Kidney (tissue), 14 donors: ENCODE measurements around the gene PLA2G2A. TPM values are rescaled to one million over a fixed set of nuclear protein-coding genes. Genes with fewer than 3 reads are reported as not detected.

Source experiments
- DNase-seq, 5 donors: peaks; one replicate each; pipeline ENCODE4 v3.0.0-alpha.2; 2013 to 2020
- FAIRE-seq: peaks from 2 replicates; lab custom pipeline; 2012; peaks lifted over from hg19 to GRCh38; lab: Jason Lieb, UNC
- H3K27ac ChIP-seq, 2 donors: one replicate each; pipeline ENCODE4 v1.7.0; 2013; ENCODE audit warnings: low read depth in 2 of 2, low read length in 2 of 2, inconsistent platforms in 1 of 2
- H3K27me3 ChIP-seq: one replicate; pipeline ENCODE4 v1.7.1; 2013; ENCODE audit warnings: low read length, inconsistent platforms; ENCODE audit not compliant: control insufficient read depth, insufficient read depth
- H3K36me3 ChIP-seq, 3 donors: one replicate each; pipeline versions ENCODE4 v1.7.0 to v1.7.1; 2013; ENCODE audit warnings: low read length in 3 of 3, control low read depth in 1 of 3, inconsistent platforms in 1 of 3; ENCODE audit not compliant: insufficient read depth in 3 of 3, control insufficient read depth in 2 of 3
- H3K4me1 ChIP-seq, 3 donors: one replicate each; pipeline versions ENCODE4 v1.7.0 to v1.7.1; 2013; ENCODE audit warnings: low read length in 3 of 3, inconsistent platforms in 1 of 3, low read depth in 1 of 3; ENCODE audit not compliant: control insufficient read depth in 2 of 3, insufficient read depth in 2 of 3
- H3K4me3 ChIP-seq, 3 donors: one replicate each; pipeline versions ENCODE4 v1.7.0 to v1.8.1; 2013; ENCODE audit warnings: low read length in 3 of 3, control low read depth in 1 of 3, inconsistent platforms in 1 of 3
- H3K9ac ChIP-seq, 3 donors: one replicate each; pipeline versions ENCODE4 v1.7.0 to v1.7.1; 2013; ENCODE audit warnings: low read length in 3 of 3, control low read depth in 1 of 3, inconsistent platforms in 1 of 3
- H3K9me3 ChIP-seq, 3 donors: one replicate each; pipeline versions ENCODE4 v1.7.0 to v1.7.1; 2013; ENCODE audit warnings: low read length in 3 of 3, control low read depth in 1 of 3, inconsistent platforms in 1 of 3; ENCODE audit not compliant: control insufficient read depth in 2 of 3, insufficient read depth in 1 of 3
- intact Hi-C: fragments of 100-400 bp; cut with DNase I; formaldehyde crosslinking; loops from one replicate; pipeline ENCODE4 v1.11.1; 2022
- polyA plus RNA-seq: library from polyadenylated mRNA; stranded (reverse); fragments of 350-450 nt; fragmentation: Illumina TruSeq; extraction: RNeasy Lipid Tissue Mini Kit (QIAGEN cat#74804); gene quantifications from one replicate; pipeline ENCODE4 v1.2.3, GENCODE V29; 2014; ENCODE audit warnings: low read depth, low replicate concordance; ENCODE audit not compliant: insufficient read depth
- total RNA-seq: library from RNA; stranded (reverse); fragmentation: NEBNext Ultra II Directional; extraction: Animal tissue kit (Norgen Biotek cat#: 25700); gene quantifications from one replicate; pipeline ENCODE4 v1.2.1, GENCODE V29; 2021
- TF ChIP-seq, protein P1 (sequence below): IDR thresholded peaks from 3 replicates; pipeline ENCODE4 v1.5.1; 2012; ENCODE audit warnings: mild to moderate bottlenecking, moderate library complexity, borderline replicate concordance; ENCODE audit not compliant: insufficient read depth; ENCODE audit errors: extremely low read depth
- donor health status: control.
- donor health status: control.
- donor health status: control.
- donor health status: control.
- donor health status: control.
- donor health status: DM: yes; HTN: yes; CAD: no.
- donor health status: Normal renal cell carcinoma (clear cell type).

PLA2G2A gene
- total and polyA plus RNA-seq, 2 donors from 2014 or later: 0.52 to 0.63 TPM

DNA sequence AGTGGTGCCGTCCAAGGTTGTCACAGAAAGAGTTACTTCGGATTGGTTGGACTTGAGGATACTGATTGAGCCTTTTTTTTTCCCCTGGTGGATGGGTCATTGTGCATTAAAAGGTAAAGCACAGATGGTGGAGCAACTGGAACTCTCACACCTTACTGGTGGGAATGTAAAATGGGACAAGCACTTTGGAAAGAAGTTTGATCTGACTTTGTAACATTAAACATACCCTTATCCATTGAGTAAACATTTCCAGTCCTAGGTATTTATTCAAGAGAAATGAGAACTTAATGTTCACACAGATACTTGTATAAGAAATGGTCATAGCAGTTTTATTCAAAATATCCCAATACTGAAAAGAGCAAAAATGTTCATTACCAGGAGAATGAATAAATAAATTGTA lies 14.9 kb downstream of the PLA2G2A start:
- intact Hi-C loops: no loop called here

DNA sequence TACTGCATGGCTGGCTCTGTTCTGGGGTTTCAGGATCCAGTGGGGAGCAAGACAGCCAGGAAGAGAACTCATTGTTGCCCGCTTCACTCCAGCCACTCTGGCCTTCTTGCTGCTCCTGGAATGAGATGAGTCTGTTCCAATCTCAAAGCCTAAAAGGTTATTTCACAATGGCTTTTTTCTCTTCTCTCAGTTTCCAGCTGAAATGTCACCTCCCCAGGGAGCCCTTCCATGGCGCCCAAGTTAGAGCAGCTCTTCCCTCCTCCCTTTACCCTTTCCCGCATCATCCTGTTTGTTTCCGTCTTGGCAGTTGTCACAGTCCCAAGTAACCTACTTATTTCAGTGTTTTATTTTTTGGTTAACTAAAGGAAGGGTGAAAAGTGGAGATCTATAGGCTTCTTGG lies 15.8 kb downstream of the PLA2G2A start:
- intact Hi-C loops: no loop called here
- Histone ChIP-seq H3K9me3 (peaks cover 0 to 2% (median 0%) of the 10 kb centered on the region in 3 donors), H3K4me1 (no peaks in the 10 kb centered on the region), H3K9ac (no peak overlapping the region), H3K36me3 (no peaks in the 10 kb centered on the region), H3K4me3 (no peak overlapping the region), H3K27me3 (no peaks in the 10 kb centered on the region), H3K27ac (no peak overlapping the region)
- DNase-seq (no peak), FAIRE-seq (no peak)
- TF ChIP-seq, protein P1, sequence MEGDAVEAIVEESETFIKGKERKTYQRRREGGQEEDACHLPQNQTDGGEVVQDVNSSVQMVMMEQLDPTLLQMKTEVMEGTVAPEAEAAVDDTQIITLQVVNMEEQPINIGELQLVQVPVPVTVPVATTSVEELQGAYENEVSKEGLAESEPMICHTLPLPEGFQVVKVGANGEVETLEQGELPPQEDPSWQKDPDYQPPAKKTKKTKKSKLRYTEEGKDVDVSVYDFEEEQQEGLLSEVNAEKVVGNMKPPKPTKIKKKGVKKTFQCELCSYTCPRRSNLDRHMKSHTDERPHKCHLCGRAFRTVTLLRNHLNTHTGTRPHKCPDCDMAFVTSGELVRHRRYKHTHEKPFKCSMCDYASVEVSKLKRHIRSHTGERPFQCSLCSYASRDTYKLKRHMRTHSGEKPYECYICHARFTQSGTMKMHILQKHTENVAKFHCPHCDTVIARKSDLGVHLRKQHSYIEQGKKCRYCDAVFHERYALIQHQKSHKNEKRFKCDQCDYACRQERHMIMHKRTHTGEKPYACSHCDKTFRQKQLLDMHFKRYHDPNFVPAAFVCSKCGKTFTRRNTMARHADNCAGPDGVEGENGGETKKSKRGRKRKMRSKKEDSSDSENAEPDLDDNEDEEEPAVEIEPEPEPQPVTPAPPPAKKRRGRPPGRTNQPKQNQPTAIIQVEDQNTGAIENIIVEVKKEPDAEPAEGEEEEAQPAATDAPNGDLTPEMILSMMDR: no peak

More for the DNA sequence above, 14.9 kb downstream of the PLA2G2A start:
- DNase-seq: no peak
- Histone ChIP-seq H3K4me1 (no peaks in the 10 kb centered on the region), H3K9ac (no peak overlapping the region), H3K9me3 (peaks cover 0 to 2% (median 0%) of the 10 kb centered on the region in 3 donors), H3K36me3 (no peaks in the 10 kb centered on the region), H3K4me3 (no peak overlapping the region), H3K27ac (no peak overlapping the region), H3K27me3 (no peaks in the 10 kb centered on the region)
- TF ChIP-seq, protein P1: no peak
- FAIRE-seq: no peak

DNA sequence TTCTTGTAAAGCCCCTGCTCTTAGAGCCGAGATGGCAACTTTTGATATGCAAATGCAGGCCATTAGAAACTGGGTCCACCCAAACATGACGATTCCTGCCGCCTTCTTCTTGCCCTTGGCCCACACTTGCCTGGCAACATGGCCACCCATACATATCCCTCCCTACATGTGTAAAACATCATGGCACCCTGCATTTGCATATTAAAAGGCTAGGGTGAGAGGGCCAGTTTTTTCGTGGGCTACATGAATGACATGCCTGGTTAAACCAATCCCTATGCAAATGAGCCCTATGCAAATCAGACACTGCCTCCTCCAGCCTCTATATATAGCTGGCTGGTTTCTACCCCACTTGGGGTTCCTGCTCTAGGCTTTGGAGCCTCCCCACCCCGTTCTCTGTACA lies 18.8 kb downstream of the PLA2G2A start:
- Histone ChIP-seq H3K9ac (no peak overlapping the region), H3K4me1 (no peaks in the 10 kb centered on the region), H3K36me3 (no peaks in the 10 kb centered on the region), H3K9me3 (peaks cover 0 to 2% (median 0%) of the 10 kb centered on the region in 3 donors), H3K27me3 (no peaks in the 10 kb centered on the region), H3K4me3 (no peak overlapping the region), H3K27ac (no peak overlapping the region)
- TF ChIP-seq, protein P1: no peak
- FAIRE-seq (no peak), DNase-seq (no peak)
- intact Hi-C loops: no loop called here

DNA sequence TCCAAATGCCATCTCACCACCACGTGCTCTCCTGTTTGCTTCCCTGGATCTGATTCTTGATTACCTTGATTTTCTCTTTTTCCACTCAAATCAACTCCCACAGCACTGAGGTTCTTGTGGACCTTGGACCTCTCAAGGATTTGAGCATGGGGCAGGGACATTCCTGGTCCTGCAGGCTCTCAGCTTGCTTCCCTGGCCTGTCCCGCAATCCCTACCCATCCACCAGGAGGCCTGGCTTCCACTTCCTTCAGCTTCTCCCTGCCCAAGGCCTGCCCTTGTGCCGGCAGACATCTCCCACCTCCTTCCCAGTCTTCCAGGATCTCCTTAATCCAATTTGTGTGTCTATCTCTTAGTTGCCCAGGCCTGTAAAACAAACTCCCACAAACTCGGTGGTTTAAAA lies 21.6 kb downstream of the PLA2G2A start:
- peaks cover 0 to 3% (median 0%) of the 10 kb centered on the region in 3 donors for H3K9me3 ChIP-seq
- no peaks in the 10 kb centered on the region for H3K27me3 ChIP-seq
- TF ChIP-seq, protein P1: no peak
- no peaks in the 10 kb centered on the region for H3K4me1 ChIP-seq
- FAIRE-seq: no peak
- no peak overlapping the region for H3K27ac ChIP-seq
- H3K4me3 ChIP-seq: no peak overlapping the region
- intact Hi-C loops: no loop called here
- DNase-seq: no peak
- no peaks in the 10 kb centered on the region for H3K36me3 ChIP-seq
- H3K9ac ChIP-seq: no peak overlapping the region
